G401.6 (cell line): ENCODE data around the gene SLC26A9.
A peak's percentile ranks its signal among the peaks of the same experiment; 100 is the strongest.
"Not testable (repeated sequence)": the region's sequence is repeated elsewhere in the genome, so short reads cannot be mapped to it uniquely, and the experiment has no call there.

Experiments used
- FAIRE-seq: peaks from 2 replicates; lab custom pipeline; 2012; peaks lifted over from hg19 to GRCh38; lab: Jason Lieb, UNC

Gene SLC26A9

GRCh38 chr1:205924460-205924790 lies 18.8 kb downstream of the SLC26A9 start:
- no peak for FAIRE-seq

GRCh38 chr1:205923651-205924459 lies 19.4 kb downstream of the SLC26A9 start:
- no peak for FAIRE-seq

GRCh38 chr1:205922806-205923205 lies 20.4 kb downstream of the SLC26A9 start:
- FAIRE-seq = no peak

GRCh38 chr1:205922314-205922713 lies 20.9 kb downstream of the SLC26A9 start:
- FAIRE-seq = no peak

- no peak for FAIRE-seq
These were observed 21.7 kb downstream of the SLC26A9 start for GRCh38 chr1:205921570-205921909.

GRCh38 chr1:205920861-205921569 lies 22.2 kb downstream of the SLC26A9 start:
- no peak for FAIRE-seq

- FAIRE-seq = no peak
These were observed 23.1 kb downstream of the SLC26A9 start for GRCh38 chr1:205920159-205920558.

- peak; percentile 33 for FAIRE-seq
These were observed 24.1 kb downstream of the SLC26A9 start for GRCh38 chr1:205918955-205919746.

GRCh38 chr1:205917466-205918238 lies 25.6 kb downstream of the SLC26A9 start:
- no peak for FAIRE-seq

GRCh38 chr1:205916541-205916940 lies 26.7 kb downstream of the SLC26A9 start:
- FAIRE-seq = no peak

GRCh38 chr1:205915354-205915990 lies 27.8 kb downstream of the SLC26A9 start:
- no peak for FAIRE-seq

GRCh38 chr1:205914730-205915129 lies 28.5 kb downstream of the SLC26A9 start:
- FAIRE-seq = no peak

- FAIRE-seq = no peak
These were observed 29.1 kb downstream of the SLC26A9 start for GRCh38 chr1:205914155-205914507.

- no peak for FAIRE-seq
These were observed 29.7 kb downstream of the SLC26A9 start for GRCh38 chr1:205913451-205914154.

GRCh38 chr1:205907794-205908193 lies 35.5 kb downstream of the SLC26A9 start:
- FAIRE-seq = no peak

- FAIRE-seq = not testable (repeated sequence)
These were observed 38.2 kb downstream of the SLC26A9 start for GRCh38 chr1:205905095-205905494.

- FAIRE-seq = no peak
These were observed 46.9 kb downstream of the SLC26A9 start for GRCh38 chr1:205896351-205896750.

- not testable (repeated sequence) for FAIRE-seq
These were observed 49.1 kb downstream of the SLC26A9 start for GRCh38 chr1:205894119-205894518.

- FAIRE-seq = not testable (repeated sequence)
These were observed 51.1 kb downstream of the SLC26A9 start for GRCh38 chr1:205892175-205892574.

- FAIRE-seq = not testable (repeated sequence)
These were observed 51.8 kb downstream of the SLC26A9 start for GRCh38 chr1:205891481-205891880.

- FAIRE-seq = not testable (repeated sequence)
These were observed 52.6 kb downstream of the SLC26A9 start for GRCh38 chr1:205890631-205891030.
